OCI-LY3 (cell line): Measurements from ENCODE around the gene PDE7B.

Experiments used
- EZH2phosphoT487 ChIP-seq: fragments of 200-600 bp; shearing (Covaris generic); IDR thresholded peaks from 2 replicates; pipeline ENCODE4 v1.6.1; 2018; ENCODE audit warnings: antibody characterized with exemption, mixed run types, low read depth
- TF ChIP-seq, protein P1 (sequence below): fragments of 200-600, 300-600 bp; sonication (generic); IDR thresholded peaks from 2 replicates; pipeline ENCODE4 v1.5.1; 2014; ENCODE audit warnings: antibody characterized with exemption, low read length, low read depth

DNA sequence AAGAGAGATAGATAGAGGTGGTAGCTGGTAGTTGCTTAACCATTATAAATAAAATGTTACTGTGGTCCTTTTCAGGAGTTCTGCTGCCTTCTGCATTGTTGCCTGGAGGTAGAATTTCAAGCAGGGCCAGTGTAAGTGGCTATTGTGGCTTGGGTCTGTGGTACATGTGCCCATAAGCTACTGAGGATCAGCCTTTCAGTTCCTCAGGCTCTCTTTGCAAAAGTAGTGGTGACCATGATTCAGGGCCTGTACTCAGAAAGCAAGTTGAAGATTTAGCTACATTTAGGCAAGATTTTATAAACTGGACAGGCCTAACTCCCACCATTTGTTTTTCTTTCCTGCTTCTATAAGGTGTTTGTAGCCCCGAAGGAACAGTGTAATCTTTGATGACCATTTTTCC, 199.0 kb downstream of the PDE7B start:
- TF ChIP-seq, protein P1, sequence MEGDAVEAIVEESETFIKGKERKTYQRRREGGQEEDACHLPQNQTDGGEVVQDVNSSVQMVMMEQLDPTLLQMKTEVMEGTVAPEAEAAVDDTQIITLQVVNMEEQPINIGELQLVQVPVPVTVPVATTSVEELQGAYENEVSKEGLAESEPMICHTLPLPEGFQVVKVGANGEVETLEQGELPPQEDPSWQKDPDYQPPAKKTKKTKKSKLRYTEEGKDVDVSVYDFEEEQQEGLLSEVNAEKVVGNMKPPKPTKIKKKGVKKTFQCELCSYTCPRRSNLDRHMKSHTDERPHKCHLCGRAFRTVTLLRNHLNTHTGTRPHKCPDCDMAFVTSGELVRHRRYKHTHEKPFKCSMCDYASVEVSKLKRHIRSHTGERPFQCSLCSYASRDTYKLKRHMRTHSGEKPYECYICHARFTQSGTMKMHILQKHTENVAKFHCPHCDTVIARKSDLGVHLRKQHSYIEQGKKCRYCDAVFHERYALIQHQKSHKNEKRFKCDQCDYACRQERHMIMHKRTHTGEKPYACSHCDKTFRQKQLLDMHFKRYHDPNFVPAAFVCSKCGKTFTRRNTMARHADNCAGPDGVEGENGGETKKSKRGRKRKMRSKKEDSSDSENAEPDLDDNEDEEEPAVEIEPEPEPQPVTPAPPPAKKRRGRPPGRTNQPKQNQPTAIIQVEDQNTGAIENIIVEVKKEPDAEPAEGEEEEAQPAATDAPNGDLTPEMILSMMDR: no peak
- no peak for TF ChIP-seq EZH2phosphoT487
